ENCODE measurements around the gene GABRB2. TPM values are rescaled to one million over a fixed set of nuclear protein-coding genes. Genes with fewer than 3 reads are reported as not detected.
"Not testable (repeated sequence)": the region's sequence is repeated elsewhere in the genome, so short reads cannot be mapped to it uniquely, and the experiment has no call there.

GABRB2 gene
- total RNA-seq, 1 donor = not detected

GRCh38 chr5:161311965-161312364 lies 234.6 kb downstream of the GABRB2 start:
- Histone ChIP-seq H3K27me3 (ENCODE audit: insufficient read depth, low read length) (no peaks in the 10 kb centered on the region), H3K4me1 (ENCODE audit: insufficient read depth, low read length) (no peaks in the 10 kb centered on the region), H3K9me3 (ENCODE audit: low read depth, low read length) (no peaks in the 10 kb centered on the region), H3K4me3 (ENCODE audit: low read length) (no peak overlapping the region)

GRCh38 chr5:161311146-161311708 lies 235.3 kb downstream of the GABRB2 start:
- Histone ChIP-seq H3K27me3 (ENCODE audit: insufficient read depth, low read length) (no peaks in the 10 kb centered on the region), H3K4me1 (ENCODE audit: insufficient read depth, low read length) (no peaks in the 10 kb centered on the region), H3K9me3 (ENCODE audit: low read depth, low read length) (no peaks in the 10 kb centered on the region), H3K4me3 (ENCODE audit: low read length) (no peak overlapping the region)

- H3K4me3 ChIP-seq (ENCODE audit: low read length) = no peak overlapping the region
- H3K4me1 ChIP-seq (ENCODE audit: insufficient read depth, low read length) = no peaks in the 10 kb centered on the region
- no peaks in the 10 kb centered on the region for H3K9me3 ChIP-seq (ENCODE audit: low read depth, low read length)
- H3K27me3 ChIP-seq (ENCODE audit: insufficient read depth, low read length) = no peaks in the 10 kb centered on the region
Measured at GRCh38 chr5:161306351-161306995, 240.1 kb downstream of the GABRB2 start.

GRCh38 chr5:161305601-161306000 lies 240.9 kb downstream of the GABRB2 start:
- Histone ChIP-seq H3K27me3 (ENCODE audit: insufficient read depth, low read length) (no peaks in the 10 kb centered on the region), H3K9me3 (ENCODE audit: low read depth, low read length) (no peaks in the 10 kb centered on the region), H3K4me1 (ENCODE audit: insufficient read depth, low read length) (no peaks in the 10 kb centered on the region), H3K4me3 (ENCODE audit: low read length) (no peak overlapping the region)

- no peaks in the 10 kb centered on the region for H3K27me3 ChIP-seq (ENCODE audit: insufficient read depth, low read length)
- no peak overlapping the region for H3K4me3 ChIP-seq (ENCODE audit: low read length)
- no peaks in the 10 kb centered on the region for H3K4me1 ChIP-seq (ENCODE audit: insufficient read depth, low read length)
- H3K9me3 ChIP-seq (ENCODE audit: low read depth, low read length) = no peaks in the 10 kb centered on the region
Measured at GRCh38 chr5:161302559-161302958, 244.0 kb downstream of the GABRB2 start.

- H3K4me1 ChIP-seq (ENCODE audit: insufficient read depth, low read length) = no peaks in the 10 kb centered on the region
- no peak overlapping the region for H3K4me3 ChIP-seq (ENCODE audit: low read length)
- no peaks in the 10 kb centered on the region for H3K9me3 ChIP-seq (ENCODE audit: low read depth, low read length)
- no peaks in the 10 kb centered on the region for H3K27me3 ChIP-seq (ENCODE audit: insufficient read depth, low read length)
Measured at GRCh38 chr5:161301586-161301985, 244.9 kb downstream of the GABRB2 start.

- H3K4me3 ChIP-seq (ENCODE audit: low read length) = no peak overlapping the region
- no peaks in the 10 kb centered on the region for H3K9me3 ChIP-seq (ENCODE audit: low read depth, low read length)
- H3K27me3 ChIP-seq (ENCODE audit: insufficient read depth, low read length) = no peaks in the 10 kb centered on the region
- no peaks in the 10 kb centered on the region for H3K4me1 ChIP-seq (ENCODE audit: insufficient read depth, low read length)
Measured at GRCh38 chr5:161299053-161299452, 247.5 kb downstream of the GABRB2 start.

- not testable (repeated sequence) for H3K9me3 ChIP-seq (ENCODE audit: low read depth, low read length); H3K4me3 ChIP-seq (ENCODE audit: low read length); H3K4me1 ChIP-seq (ENCODE audit: insufficient read depth, low read length); H3K27me3 ChIP-seq (ENCODE audit: insufficient read depth, low read length)
Measured at GRCh38 chr5:161297388-161297787, 249.1 kb downstream of the GABRB2 start.

GRCh38 chr5:161295721-161296250 lies 250.7 kb downstream of the GABRB2 start:
- no peaks in the 10 kb centered on the region for H3K27me3 ChIP-seq (ENCODE audit: insufficient read depth, low read length)

GRCh38 chr5:161288071-161288470 lies 258.5 kb downstream of the GABRB2 start:
- Histone ChIP-seq H3K4me3 (ENCODE audit: low read length) (no peak overlapping the region), H3K27me3 (ENCODE audit: insufficient read depth, low read length) (no peaks in the 10 kb centered on the region), H3K4me1 (ENCODE audit: insufficient read depth, low read length) (no peaks in the 10 kb centered on the region), H3K9me3 (ENCODE audit: low read depth, low read length) (no peaks in the 10 kb centered on the region)

More at GRCh38 chr5:161295721-161296250, 250.7 kb downstream of the GABRB2 start:
- Histone ChIP-seq H3K9me3 (ENCODE audit: low read depth, low read length) (no peaks in the 10 kb centered on the region), H3K4me1 (ENCODE audit: insufficient read depth, low read length) (no peaks in the 10 kb centered on the region), H3K4me3 (ENCODE audit: low read length) (no peak overlapping the region)

GRCh38 chr5:161287436-161287835 lies 259.1 kb downstream of the GABRB2 start:
- Histone ChIP-seq H3K4me3 (ENCODE audit: low read length) (no peak overlapping the region), H3K9me3 (ENCODE audit: low read depth, low read length) (no peaks in the 10 kb centered on the region), H3K4me1 (ENCODE audit: insufficient read depth, low read length) (no peaks in the 10 kb centered on the region), H3K27me3 (ENCODE audit: insufficient read depth, low read length) (no peaks in the 10 kb centered on the region)

GRCh38 chr5:161286066-161286655 lies 260.4 kb downstream of the GABRB2 start:
- Histone ChIP-seq H3K27me3 (ENCODE audit: insufficient read depth, low read length) (no peaks in the 10 kb centered on the region), H3K9me3 (ENCODE audit: low read depth, low read length) (no peaks in the 10 kb centered on the region), H3K4me1 (ENCODE audit: insufficient read depth, low read length) (no peaks in the 10 kb centered on the region), H3K4me3 (ENCODE audit: low read length) (no peak overlapping the region)

GRCh38 chr5:161284445-161284844 lies 262.1 kb downstream of the GABRB2 start:
- no peaks in the 10 kb centered on the region for H3K9me3 ChIP-seq (ENCODE audit: low read depth, low read length)

GRCh38 chr5:161283296-161283695 lies 263.2 kb downstream of the GABRB2 start:
- Histone ChIP-seq H3K9me3 (ENCODE audit: low read depth, low read length) (no peaks in the 10 kb centered on the region), H3K27me3 (ENCODE audit: insufficient read depth, low read length) (no peaks in the 10 kb centered on the region), H3K4me3 (ENCODE audit: low read length) (no peak overlapping the region), H3K4me1 (ENCODE audit: insufficient read depth, low read length) (no peaks in the 10 kb centered on the region)

More at GRCh38 chr5:161284445-161284844, 262.1 kb downstream of the GABRB2 start:
- no peak overlapping the region for H3K4me3 ChIP-seq (ENCODE audit: low read length)
- no peaks in the 10 kb centered on the region for H3K4me1 ChIP-seq (ENCODE audit: insufficient read depth, low read length)
- H3K27me3 ChIP-seq (ENCODE audit: insufficient read depth, low read length) = no peaks in the 10 kb centered on the region

- Histone ChIP-seq H3K27me3 (ENCODE audit: insufficient read depth, low read length) (no peaks in the 10 kb centered on the region), H3K4me1 (ENCODE audit: insufficient read depth, low read length) (no peaks in the 10 kb centered on the region), H3K9me3 (ENCODE audit: low read depth, low read length) (no peaks in the 10 kb centered on the region), H3K4me3 (ENCODE audit: low read length) (no peak overlapping the region)
Measured at GRCh38 chr5:161278739-161279660, 267.5 kb downstream of the GABRB2 start.

Data from mononuclear cell (primary cell).